Ovary (tissue), 9 donors: ENCODE measurements around the gene NDN. TPM values are rescaled to one million over a fixed set of nuclear protein-coding genes. Genes with fewer than 3 reads are reported as not detected.

Experiments used
- DNase-seq, 5 donors: peaks; one replicate each; pipeline ENCODE4 v3.0.0-alpha.2; 2019 to 2020
- H3K27ac ChIP-seq, 2 donors: fragments of 200-600 bp; one replicate each; pipeline versions ENCODE4 v1.5.1 to v1.8.0; 2019 to 2022
- H3K27me3 ChIP-seq: fragments of 200-600 bp; one replicate; pipeline ENCODE4 v1.8.0; 2022
- H3K36me3 ChIP-seq: fragments of 200-600 bp; sonication (generic); one replicate; pipeline ENCODE4 v1.5.1; 2019
- H3K4me1 ChIP-seq: one replicate; pipeline ENCODE4 v1.8.1; 2013; ENCODE audit warnings: mild to moderate bottlenecking, moderate library complexity; ENCODE audit not compliant: insufficient read depth
- H3K4me3 ChIP-seq: fragments of 200-600 bp; sonication (generic); one replicate; pipeline ENCODE4 v1.5.1; 2017
- H3K9me3 ChIP-seq, 2 donors: fragments of 200-600 bp in 1 of 2; sonication (generic) in 1 of 2; one replicate each; pipeline versions ENCODE4 v1.5.1 to v1.8.1; 2013 to 2019; ENCODE audit warnings: mild to moderate bottlenecking in 1 of 2, moderate library complexity in 1 of 2
- EP300 ChIP-seq: sonication (generic); formaldehyde crosslinking; IDR thresholded peaks from one replicate; pipeline ENCODE4 v1.6.1; 2017; ENCODE audit warnings: antibody characterized with exemption
- POLR2A ChIP-seq: fragments of 450-650 bp; IDR thresholded peaks from one replicate; pipeline ENCODE4 v1.6.1; 2017; ENCODE audit warnings: antibody characterized with exemption, mild to moderate bottlenecking, moderate library complexity
- whole genome bisulfite sequencing, 3 donors: extraction: QIAGEN DNeasy Blood & Tissue Kit in 1 of 3; methylation state at CpG; one replicate each; pipeline versions ENCODE4 v1.1.5 to v1.1.7; 2013 to 2017; 5-methylcytosine and 5-hydroxymethylcytosine counted together
- intact Hi-C, 4 donors: fragments of 100-400 bp; cut with DNase I; formaldehyde crosslinking; loops; one replicate each; pipeline versions ENCODE4 v1.11.0 to v1.15.1; 2022 to 2023
- polyA plus RNA-seq, 2 donors: library from polyadenylated mRNA; stranded (reverse); fragments of 200-250 nt in 1 of 2; fragments of 350-450 nt in 1 of 2; fragmentation: Illumina TruSeq in 1 of 2; extraction: RNeasy Lipid Tissue Mini Kit (QIAGEN cat#74804) in 1 of 2; gene quantifications; one replicate each; pipeline ENCODE4 v1.2.3, GENCODE V29; 2013 to 2014
- total RNA-seq, 7 donors: library from RNA; depleted of rRNA in 2 of 7; stranded (reverse); fragments of >200 nt in 2 of 7; fragmentation: NEBNext Ultra II Directional in 3 of 7; extraction: Animal tissue kit (Norgen Biotek cat#: 25700) in 3 of 7; gene quantifications; one replicate each; pipeline versions ENCODE4 v1.1.0 to v1.2.4, GENCODE V29; 2016 to 2023
- TF ChIP-seq, protein P1 (sequence below), 3 donors: fragments of 450-650 bp in 2 of 3; fragments of 200-600 bp in 1 of 3; IDR thresholded peaks; one replicate each; pipeline versions ENCODE4 v1.5.1 to v1.8.0; 2016 to 2022; ENCODE audit warnings: antibody characterized with exemption in 3 of 3, mild to moderate bottlenecking in 1 of 3
- donor health status: DM: no; HTN: no; CAD: no; lungs with moderate emphysema.
- donor health status: DM: no; HTN: no; CAD: no.
- donor health status: Bipolar disorder and iron deficiency.
- donor health status: DM: yes; HTN: yes; CAD: no.
- donor health status: DM: no; HTN: no; CAD: no.
- donor health status: DM: yes; HTN: yes; CAD: no.

Gene NDN
- total and polyA plus RNA-seq, 9 donors: 77.9 to 137 (median 110) TPM

DNA sequence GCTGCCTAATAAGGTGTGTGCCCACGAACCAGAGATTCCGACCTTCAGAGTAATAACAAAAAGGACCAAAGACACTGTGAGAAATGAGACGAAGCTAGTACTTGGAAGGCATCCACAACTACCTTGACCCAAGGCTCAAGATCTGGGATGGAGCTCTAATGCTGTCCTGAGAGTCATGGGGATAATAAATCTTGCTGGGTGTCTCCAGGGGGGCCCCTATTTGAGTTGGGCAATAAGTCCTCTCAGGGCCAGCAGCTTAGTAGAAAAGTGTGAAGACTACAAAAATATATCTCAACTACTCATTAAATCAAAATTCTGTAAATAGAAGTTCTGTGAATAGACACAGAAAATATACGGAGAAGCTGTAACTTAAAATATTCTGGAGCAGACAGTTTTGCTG, 2.9 kb upstream of the NDN start:
- Histone ChIP-seq H3K9me3 (no peaks in the 10 kb centered on the region), H3K4me1 (peaks cover 4% of the 10 kb centered on the region), H3K36me3 (no peaks in the 10 kb centered on the region), H3K4me3 (no peak overlapping the region), H3K27me3 (no peaks in the 10 kb centered on the region), H3K27ac (peak overlapping the region in 1 of 2 donors; percentile 74)
- 40 to 47% (median 41%) methylated on average over 4 of the region's 4 CpGs for WGBS, 3 donors
- TF ChIP-seq POLR2A: no peak
- TF ChIP-seq, protein P1, sequence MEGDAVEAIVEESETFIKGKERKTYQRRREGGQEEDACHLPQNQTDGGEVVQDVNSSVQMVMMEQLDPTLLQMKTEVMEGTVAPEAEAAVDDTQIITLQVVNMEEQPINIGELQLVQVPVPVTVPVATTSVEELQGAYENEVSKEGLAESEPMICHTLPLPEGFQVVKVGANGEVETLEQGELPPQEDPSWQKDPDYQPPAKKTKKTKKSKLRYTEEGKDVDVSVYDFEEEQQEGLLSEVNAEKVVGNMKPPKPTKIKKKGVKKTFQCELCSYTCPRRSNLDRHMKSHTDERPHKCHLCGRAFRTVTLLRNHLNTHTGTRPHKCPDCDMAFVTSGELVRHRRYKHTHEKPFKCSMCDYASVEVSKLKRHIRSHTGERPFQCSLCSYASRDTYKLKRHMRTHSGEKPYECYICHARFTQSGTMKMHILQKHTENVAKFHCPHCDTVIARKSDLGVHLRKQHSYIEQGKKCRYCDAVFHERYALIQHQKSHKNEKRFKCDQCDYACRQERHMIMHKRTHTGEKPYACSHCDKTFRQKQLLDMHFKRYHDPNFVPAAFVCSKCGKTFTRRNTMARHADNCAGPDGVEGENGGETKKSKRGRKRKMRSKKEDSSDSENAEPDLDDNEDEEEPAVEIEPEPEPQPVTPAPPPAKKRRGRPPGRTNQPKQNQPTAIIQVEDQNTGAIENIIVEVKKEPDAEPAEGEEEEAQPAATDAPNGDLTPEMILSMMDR (IDR thresholded peaks at IDR 0.05): no peak
- TF ChIP-seq EP300: no peak
- peak in 3 of 5 donors; percentile 19 to 41 (median 31) for DNase-seq
- intact Hi-C loops: no loop called here

GRCh38 chr15:23686466-23687142, 501 bp downstream of the NDN start:
- DNase-seq: peak in 2 of 5 donors; percentile 16 to 17
- 33 to 40% (median 38%) methylated on average over 42 to 57 of the region's 57 CpGs for WGBS, 3 donors
- peak overlapping the region; percentile 55 for H3K4me3 ChIP-seq
- H3K9me3 ChIP-seq: no peaks in the 10 kb centered on the region
- no peaks in the 10 kb centered on the region for H3K36me3 ChIP-seq
- H3K27ac ChIP-seq: peak overlapping the region in 1 of 2 donors; percentile 58
- peaks cover 4% of the 10 kb centered on the region for H3K4me1 ChIP-seq
- TF ChIP-seq EP300 (no peak), POLR2A (no peak)
- TF ChIP-seq, protein P1 (IDR thresholded peaks at IDR 0.05): no peak
- H3K27me3 ChIP-seq: no peaks in the 10 kb centered on the region
- intact Hi-C loops: no loop called here

DNA sequence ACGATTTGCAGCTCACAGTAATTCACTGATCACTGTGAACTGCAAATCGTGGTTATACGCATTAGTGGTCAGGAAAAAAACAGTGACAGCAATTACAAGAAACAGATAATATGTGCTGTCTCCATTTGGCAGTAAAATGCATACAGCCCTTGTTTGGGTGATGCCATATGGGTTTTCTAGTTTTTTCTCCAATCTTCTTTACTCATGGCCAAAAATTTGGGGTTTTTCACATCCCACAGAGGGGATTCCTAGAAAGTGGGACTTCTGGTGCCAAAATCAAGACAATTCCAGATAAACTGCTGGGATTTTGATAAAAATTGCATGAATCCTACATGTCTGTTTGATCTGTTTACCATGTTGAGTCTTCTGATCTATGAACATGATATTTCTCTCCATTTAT, 15.6 kb downstream of the NDN start:
- H3K27ac ChIP-seq: no peak overlapping the region
- H3K36me3 ChIP-seq: no peaks in the 10 kb centered on the region
- DNase-seq: no peak
- no peaks in the 10 kb centered on the region for H3K27me3 ChIP-seq
- no peak overlapping the region for H3K4me3 ChIP-seq
- H3K9me3 ChIP-seq: no peaks in the 10 kb centered on the region
- intact Hi-C loops: no loop called here
- TF ChIP-seq, protein P1 (IDR thresholded peaks at IDR 0.05): no peak
- TF ChIP-seq POLR2A (no peak), EP300 (no peak)
- H3K4me1 ChIP-seq: no peaks in the 10 kb centered on the region
- WGBS, 3 donors: 28 to 47% (median 45%) methylated on average over 3 of the region's 3 CpGs

DNA sequence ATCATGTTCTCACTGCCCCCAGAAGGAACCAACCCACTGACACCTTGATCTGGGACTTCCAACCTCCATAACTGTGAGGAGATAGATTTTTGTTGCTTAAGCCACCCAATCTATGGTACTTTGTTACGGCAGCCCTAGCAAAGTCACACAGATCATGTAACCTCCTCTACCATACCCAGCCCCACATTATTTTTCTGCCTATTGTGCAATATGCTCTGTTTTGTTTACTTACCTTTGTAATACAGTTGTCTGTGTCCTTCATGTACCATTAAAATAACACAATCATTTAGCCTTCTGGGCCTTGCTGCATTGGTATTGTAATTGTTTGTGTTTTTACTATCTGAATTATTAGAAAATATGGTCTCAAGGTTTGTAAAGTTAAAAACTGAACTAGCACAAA, 16.1 kb downstream of the NDN start:
- Histone ChIP-seq H3K9me3 (no peaks in the 10 kb centered on the region), H3K4me1 (no peaks in the 10 kb centered on the region), H3K36me3 (no peaks in the 10 kb centered on the region), H3K4me3 (no peak overlapping the region), H3K27ac (no peak overlapping the region), H3K27me3 (no peaks in the 10 kb centered on the region)
- DNase-seq: no peak
- TF ChIP-seq, protein P1 (IDR thresholded peaks at IDR 0.05): no peak
- intact Hi-C loops: no loop called here
- WGBS, 3 donors: 78 to 90% (median 81%) methylated on average over 1 of the region's 1 CpG
